ENCODE measurements around the gene PSMG1.
"Not testable (repeated sequence)": the region's sequence is repeated elsewhere in the genome, so short reads cannot be mapped to it uniquely, and the experiment has no call there.

Gene PSMG1

GRCh38 chr21:39183272-39184049 is at the start of gene PSMG1:
Gene PSMG1 (minus strand): TSS chr21:39183451. CDS start chr21:39183385, 66 bp downstream.
- peak; percentile 89 for DNase-seq

- DNase-seq = no peak
Observed at GRCh38 chr21:39232861-39233291, 49.6 kb upstream of the PSMG1 start.

- no peak for DNase-seq
Observed at GRCh38 chr21:39224930-39225329, 41.7 kb upstream of the PSMG1 start.

GRCh38 chr21:39221997-39222486 is 38.8 kb upstream of the PSMG1 start:
- no peak for DNase-seq

GRCh38 chr21:39221282-39221996 is 38.2 kb upstream of the PSMG1 start:
- DNase-seq = no peak

- not testable (repeated sequence) for DNase-seq
Observed at GRCh38 chr21:39220875-39221274, 37.6 kb upstream of the PSMG1 start.

- DNase-seq = no peak
Observed at GRCh38 chr21:39220150-39220549, 36.9 kb upstream of the PSMG1 start.

GRCh38 chr21:39218082-39218409 is 34.8 kb upstream of the PSMG1 start:
- DNase-seq = no peak

GRCh38 chr21:39217356-39218081 is 34.3 kb upstream of the PSMG1 start:
- DNase-seq = no peak

- no peak for DNase-seq
Observed at GRCh38 chr21:39216290-39216689, 33.0 kb upstream of the PSMG1 start.

- DNase-seq = no peak
Observed at GRCh38 chr21:39215078-39215477, 31.8 kb upstream of the PSMG1 start.

GRCh38 chr21:39209334-39209688 is 26.1 kb upstream of the PSMG1 start:
- no peak for DNase-seq

GRCh38 chr21:39208624-39209333 is 25.5 kb upstream of the PSMG1 start:
- no peak for DNase-seq

- no peak for DNase-seq
Observed at GRCh38 chr21:39204134-39204533, 20.9 kb upstream of the PSMG1 start.

- no peak for DNase-seq
Observed at GRCh38 chr21:39198800-39199199, 15.5 kb upstream of the PSMG1 start.

- DNase-seq = no peak
Observed at GRCh38 chr21:39197448-39198233, 14.4 kb upstream of the PSMG1 start.

GRCh38 chr21:39196838-39197237 is 13.6 kb upstream of the PSMG1 start:
- DNase-seq = no peak

- no peak for DNase-seq
Observed at GRCh38 chr21:39196310-39196709, 13.1 kb upstream of the PSMG1 start.

GRCh38 chr21:39193380-39193779 is 10.1 kb upstream of the PSMG1 start:
- no peak for DNase-seq

GRCh38 chr21:39189857-39190604 is 6.8 kb upstream of the PSMG1 start:
- no peak for DNase-seq

- no peak for DNase-seq
Observed at GRCh38 chr21:39188521-39189139, 5.4 kb upstream of the PSMG1 start.

All from NCI-H526 treated with DMSO at 0.1 percent for 48 hours (cell line).